OCI-M1 (cell line): ENCODE data around the gene PGM2.
A peak's percentile ranks its signal among the peaks of the same experiment; 100 is the strongest.

ENCODE experiments used
- DNase-seq: peaks from one replicate; lab custom pipeline; 2025; lab: John Stamatoyannopoulos, UW

Gene PGM2

DNA sequence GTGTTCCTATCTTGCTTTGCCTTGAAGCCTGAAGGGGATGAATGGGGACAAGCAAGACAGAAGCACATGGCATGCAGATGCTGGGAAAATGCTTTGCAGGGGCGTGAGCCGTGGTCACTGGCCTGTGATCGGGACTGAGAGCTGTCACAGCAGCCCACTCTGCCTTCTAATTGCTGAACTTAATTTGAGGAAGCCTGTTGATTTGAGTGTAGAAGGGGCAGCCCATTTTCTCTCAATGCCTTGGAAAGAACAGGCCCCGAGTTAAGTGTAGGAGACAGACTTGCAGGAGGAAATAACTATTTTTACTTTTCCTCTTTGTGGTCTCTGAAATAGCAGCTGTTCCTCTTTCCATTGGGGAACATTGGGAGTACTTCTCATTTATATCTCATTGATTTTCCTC is 38.3 kb downstream of the PGM2 start:
- DNase-seq, result no peak

DNA sequence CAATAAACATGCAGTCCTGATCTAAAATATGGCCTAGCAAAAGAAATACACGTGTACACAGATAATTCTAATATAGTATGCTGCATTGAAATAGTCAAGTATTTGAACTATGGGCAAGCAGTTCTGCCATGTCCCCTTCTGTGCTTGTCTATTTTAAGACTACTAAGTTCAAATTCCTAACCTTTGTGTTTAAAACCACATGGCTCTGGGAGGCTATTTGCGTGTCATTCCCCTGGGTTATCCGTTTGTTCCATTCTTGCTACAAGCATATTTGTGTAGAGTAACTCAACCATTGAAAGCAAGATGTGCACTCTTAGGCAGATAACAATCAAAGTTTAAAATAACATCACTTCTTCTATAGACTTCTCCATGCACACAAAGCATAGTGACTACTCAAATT is 39.0 kb downstream of the PGM2 start:
- no peak for DNase-seq

DNA sequence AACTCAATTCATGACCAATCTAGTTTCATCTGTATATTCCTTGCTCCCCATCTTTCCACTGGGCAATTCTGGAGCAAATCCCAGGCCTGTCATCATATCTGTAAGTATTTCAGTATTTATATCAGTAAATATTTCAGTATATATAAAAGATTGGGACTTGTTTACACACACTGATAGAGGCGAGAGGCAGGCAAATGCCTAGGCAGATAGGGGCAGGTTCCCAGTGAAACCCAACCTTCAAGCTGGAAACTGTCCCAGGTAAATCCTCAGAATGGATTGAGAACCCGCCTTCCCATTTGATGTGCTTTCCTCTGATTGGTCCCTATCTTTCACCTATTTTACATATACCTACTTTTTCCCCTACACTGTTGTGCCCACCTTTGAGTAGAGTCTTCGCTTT is 40.6 kb downstream of the PGM2 start:
- no peak for DNase-seq

DNA sequence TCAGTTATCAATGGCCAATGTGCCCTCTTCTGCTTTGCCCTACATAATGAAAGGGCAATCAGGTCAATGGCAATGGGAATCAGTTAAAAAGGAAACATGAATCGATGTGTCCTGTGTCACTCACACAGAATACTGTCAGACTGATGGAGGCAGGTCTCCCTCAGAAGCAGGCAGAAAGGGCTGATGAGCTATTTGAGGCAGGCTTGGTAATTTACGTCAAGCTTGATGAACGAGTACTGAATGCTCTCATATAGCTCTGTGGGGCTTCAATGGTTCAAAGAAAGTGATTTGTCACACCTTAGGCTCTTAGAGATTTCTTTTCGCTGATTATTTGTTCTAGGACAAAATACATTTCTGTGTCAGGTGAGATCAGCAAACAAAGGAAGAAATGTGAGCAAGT is 41.8 kb downstream of the PGM2 start:
- DNase-seq, result no peak

DNA sequence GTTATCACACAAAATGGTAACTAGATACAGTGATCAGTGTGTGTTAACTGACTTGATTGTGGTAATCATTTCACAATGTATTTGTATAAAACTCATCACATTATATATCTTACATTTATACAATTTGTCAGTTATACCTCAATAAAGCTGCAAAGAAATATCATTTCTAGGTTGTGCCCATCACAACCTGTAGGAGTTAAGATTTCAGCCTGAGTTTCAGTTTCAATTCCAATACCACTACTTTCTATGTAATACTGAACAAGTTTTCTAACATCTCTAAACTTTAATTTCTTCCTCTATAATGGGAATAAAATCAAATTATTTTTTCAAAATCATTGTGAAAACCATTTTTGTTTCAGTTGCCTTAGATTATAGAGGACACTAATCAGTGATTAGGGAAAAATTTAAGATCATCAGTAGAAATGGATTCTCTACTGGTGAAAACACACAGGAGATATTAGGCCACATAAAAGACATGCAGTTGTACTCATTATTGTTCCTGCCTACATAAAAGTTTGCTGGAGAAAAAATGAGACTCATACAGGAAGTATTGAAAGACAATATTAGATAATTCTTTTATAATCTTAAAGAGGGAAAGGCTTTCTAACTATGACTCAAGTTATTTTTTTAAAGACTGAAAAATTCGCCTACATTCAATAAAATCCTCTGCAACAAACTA is 46.0 kb downstream of the PGM2 start:
- DNase-seq, result peak; percentile 32

DNA sequence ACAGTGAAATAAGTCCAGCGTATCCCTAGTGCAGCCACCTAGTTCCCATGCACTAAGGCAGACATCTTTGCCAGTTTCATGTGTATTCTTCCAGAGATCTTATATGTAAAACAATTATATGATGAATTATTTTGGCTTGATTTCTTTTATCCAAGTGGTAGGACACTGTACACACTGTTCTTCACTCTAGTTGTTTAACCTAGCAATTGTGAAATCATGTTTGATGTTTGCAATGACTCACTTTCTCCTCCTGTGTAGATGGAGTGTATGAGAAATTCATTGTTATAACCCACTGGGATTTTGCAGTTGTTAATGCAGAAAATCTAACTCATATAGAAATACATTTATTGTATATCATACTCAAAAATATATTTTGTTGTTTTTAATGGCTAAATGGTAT is 46.9 kb downstream of the PGM2 start:
- no peak for DNase-seq

DNA sequence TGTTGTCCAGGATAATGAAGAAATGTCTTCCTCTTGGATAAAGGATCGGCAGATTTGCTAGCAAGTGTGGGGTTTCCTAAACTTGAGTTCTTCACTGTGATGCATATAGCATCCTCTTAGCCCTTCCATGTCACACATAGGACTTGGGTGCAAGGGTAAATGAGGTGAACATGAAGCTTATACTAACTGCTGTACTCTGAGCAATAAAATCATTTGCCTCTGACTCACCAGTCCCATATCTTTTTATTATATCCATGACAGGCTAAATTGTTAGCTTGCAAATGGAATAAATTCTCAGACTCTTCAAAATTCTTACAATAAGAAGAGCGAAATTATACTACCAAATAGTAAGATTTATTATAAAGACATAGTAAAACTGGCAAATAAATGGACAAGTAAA is 49.7 kb downstream of the PGM2 start:
- no peak for DNase-seq

DNA sequence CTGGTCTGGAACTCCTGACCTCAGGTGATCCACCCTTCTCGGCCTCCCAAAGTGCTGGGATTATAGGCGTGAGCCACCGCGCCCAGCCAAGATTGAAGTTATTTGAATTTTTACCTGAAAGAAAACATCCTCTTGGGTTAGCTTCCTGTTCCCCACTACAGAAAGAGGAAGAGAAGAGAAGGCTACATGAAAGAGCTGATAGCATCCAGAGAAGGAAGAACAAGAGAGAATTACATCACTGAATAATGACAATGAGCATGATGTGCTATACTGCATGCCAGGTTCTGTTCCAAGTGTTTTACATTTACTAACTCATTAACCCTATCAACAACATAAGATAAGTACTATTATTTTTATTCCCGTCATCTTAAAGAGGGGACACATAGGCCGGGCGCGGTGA is 52.9 kb downstream of the PGM2 start:
- peak; percentile 9 for DNase-seq

DNA sequence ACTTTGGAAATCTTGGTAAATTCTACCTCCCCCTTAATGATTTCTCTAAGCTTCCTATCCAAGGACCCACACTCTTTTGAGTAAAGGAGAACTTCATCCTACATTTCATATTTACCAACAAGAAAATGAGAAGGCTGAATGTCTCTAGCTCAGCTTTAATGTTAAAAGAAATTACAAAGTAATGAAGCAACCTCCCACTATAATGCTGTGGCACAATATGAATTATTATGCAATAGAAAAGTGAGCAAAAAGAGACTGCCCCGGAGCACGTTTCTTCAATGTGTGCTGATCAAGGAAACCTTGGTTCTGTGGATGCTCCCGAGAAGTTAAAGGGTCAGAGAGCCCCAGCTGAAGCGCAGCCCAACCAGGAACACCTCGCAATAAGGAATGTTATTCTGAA is 55.3 kb downstream of the PGM2 start:
- DNase-seq, result no peak

DNA sequence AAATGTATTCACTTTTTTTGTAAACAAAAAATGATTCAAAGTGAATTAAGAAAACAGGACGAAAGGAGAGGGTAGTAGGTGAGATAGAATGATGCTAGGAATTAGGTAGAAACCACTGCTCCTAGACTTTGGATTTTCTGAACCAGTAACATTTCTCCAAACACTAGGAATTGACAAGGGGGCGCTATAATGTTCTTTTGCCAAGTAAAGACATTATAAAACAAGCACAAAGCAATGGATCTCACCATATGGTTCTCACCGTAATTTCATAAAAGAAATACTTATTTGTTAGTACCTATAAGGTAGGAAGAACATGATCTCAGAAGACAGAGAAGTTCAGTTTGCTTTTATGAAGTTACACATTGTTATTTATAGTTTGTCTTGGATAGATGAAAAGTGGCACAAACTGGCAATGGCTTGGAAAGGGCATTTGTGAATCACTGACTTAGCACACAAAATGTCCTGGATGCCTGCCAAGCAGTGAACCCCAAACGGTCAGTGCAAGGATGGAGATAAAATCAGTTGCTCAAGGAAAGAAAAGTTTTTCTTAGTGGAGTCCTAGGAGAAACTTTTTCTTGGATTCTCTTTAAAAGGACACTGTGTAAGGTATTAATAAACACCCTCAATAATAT is 56.3 kb downstream of the PGM2 start:
- DNase-seq, result peak; percentile 23

DNA sequence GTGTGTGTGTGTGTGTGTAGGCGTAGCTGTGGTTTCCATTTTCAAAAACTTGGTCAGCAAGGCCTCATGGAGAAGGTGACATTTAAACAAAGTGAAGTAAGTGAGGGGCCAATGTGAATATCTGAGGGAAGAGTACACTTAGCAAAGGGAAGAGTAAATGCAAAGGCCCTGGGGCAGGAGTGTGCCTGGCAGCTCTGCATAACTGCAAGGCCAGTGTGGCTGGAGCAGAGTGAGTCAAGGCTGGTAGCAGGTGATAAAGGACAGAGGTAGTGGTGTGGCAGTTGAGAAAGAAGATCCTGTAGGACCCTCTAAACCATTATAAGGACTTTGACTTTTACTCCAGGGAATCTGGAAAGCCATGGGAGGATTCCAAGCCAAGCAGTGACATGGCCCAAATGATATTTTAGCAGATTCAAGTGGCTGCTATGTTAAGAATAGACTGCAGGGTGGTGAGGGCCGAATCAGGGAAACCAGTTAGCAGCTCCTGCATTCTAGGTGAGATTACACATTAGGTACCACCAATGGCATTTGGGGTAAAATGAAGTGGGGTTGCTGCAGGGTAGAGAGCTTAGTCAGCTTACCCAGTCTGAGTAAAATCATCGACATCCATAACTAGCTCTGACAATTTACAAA is 58.5 kb downstream of the PGM2 start:
- no peak for DNase-seq

DNA sequence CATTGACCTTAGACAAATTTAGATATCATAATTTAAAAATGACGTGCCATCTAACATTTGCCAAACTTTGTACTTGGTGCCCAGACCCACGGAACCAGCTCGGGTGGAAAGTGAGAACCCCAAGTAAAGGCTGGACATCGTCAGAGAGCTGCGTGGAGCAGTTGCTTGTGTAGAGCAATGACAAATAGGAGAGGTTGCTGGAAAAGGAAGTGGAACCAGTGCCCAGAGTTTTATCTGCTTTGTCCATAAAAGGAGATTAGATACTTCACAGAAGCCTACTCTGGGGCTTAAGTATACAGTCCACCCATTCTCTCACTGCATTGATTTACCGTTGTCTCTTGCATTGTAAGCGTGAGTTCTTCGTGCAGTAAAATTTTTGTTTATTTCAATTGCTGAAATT is 59.0 kb downstream of the PGM2 start:
- peak; percentile 66 for DNase-seq

DNA sequence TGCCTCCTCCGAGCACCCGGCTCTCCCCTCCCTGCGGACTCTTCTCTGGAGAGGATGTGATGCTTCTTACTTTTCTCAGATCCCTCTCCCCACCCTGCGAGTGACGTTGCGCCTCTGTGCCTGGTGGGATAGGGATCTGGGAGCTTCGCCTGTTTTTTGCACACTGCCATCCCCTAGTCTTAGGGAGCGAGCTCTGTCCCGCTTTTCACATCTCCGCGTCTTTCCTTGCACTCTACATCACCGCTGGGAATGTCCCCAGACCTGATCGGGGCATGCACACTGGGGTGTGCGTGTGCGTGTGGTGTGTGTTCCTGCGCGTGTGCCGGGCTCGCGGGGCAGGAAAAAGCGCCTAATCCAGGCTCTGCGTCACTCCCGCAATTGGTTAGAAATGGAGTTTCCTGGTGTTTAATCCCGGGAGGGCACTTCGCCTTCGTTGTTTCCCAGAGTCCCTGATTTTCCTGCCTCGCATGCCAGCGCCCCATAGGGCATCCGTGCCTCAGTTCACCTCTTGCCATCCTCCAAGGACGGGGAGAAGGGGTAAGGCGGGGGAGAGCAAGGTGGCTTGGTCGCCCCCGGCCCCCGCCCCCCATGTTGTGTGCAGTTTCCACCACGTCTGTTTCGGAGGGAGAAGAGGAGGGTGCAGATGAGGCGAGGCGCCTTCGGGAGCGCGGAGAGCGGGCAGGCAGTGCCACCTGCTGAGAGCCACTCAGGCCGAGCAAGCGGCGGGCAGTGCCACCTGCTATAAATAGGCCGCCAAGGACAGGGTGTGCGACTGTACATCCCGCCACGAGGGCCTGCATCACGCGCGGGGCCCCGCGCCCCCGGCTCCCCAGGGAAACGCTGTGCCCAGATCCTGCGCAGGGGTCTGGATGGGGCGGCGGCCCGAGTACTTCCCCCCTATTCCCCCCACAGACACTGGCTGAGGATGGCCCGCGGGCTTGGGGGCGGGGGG is 63.6 kb downstream of the PGM2 start:
- no peak for DNase-seq

DNA sequence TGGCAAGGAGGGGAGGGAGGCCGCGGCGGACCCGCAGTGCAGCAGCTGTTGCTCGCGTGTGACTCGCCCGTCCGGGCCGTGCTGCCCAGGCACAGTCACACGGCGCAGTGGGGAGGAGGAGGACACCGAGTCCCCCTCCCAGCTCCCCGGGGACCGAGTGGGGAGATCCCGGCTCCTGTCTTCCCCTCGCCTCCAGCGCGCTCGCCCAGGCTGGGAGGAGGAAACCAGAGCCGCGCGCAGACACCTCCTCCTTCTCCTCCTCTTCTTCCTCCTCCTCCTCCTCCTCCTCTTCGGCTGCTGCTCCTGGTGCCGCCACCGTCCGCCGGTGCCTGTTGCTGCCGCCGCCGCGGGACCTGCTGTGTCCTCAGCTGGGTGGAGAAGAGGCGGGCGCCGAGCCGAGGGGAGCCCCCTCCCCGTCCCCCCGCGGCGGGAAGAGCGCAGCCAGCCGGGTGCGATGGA is 64.3 kb downstream of the PGM2 start, which contains the start of gene TBC1D1:
TSS of gene TBC1D1 (plus strand) at position 284 of the 459 bp plus-strand sequence. CDS start 11,012 bp downstream, outside the sequence.
- DNase-seq, result peak; percentile 17

DNA sequence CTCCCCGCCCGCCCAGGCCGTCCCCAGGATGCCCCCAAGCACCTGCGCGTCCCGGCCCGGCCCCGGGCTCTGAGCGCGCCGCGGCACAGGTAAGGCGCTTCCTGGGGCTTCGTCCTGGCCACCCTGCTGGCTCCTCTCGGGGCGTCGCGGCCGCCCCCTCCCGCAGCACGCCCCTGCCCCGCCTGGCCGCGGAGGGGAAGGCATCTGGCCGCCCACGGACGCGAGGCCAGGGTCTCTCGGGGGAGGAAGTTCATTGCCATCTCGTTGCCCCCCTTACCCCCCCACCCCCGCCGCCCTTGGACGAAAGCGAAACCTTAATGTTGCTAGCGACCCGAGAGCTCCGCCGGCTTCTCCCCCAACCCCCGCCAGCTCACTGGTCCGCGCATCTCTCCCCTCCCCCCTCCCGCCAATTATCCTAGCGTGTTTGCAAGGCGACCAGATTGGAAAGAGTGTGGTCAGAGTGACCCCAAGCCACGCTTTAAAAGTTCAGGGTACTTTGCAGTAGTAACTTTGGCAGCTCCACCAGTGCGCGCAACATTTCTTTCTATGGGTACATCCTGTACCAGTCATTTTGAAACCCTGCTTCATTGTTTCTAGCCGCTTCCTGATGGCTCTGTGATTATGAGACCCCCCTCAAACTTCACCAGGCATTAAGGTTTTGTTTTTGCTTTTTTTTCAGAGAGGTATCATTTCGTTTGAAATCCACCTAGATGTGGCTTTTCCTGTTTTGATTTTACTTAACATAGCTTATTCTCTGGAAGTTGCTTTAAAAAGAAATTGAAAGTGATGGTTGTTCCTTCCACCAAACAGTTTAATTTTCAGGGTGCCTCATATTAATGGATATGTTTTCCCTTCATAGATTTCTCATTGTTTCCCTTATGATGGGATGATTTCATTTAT is 65.0 kb downstream of the PGM2 start:
- peak; percentile 30 for DNase-seq

DNA sequence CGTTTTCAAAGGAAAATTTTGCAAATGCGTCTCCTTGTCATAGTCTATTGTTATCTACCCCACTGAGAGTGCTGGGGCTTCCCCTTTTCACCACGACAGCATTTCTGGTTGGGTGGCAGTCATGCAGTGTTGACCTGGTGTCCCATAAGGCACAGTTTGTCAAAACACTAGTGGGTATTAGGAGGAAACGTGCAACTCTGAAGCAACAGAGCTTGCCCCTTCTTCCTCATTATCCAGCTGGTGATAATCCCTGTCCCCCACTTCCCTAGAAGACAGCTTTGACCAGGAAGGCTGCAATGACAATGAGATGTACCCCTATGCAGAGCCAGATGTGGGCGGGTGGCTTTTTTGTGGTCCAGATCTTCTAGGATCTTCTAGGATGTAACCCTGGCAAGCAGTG is 66.2 kb downstream of the PGM2 start:
- peak; percentile 43 for DNase-seq

DNA sequence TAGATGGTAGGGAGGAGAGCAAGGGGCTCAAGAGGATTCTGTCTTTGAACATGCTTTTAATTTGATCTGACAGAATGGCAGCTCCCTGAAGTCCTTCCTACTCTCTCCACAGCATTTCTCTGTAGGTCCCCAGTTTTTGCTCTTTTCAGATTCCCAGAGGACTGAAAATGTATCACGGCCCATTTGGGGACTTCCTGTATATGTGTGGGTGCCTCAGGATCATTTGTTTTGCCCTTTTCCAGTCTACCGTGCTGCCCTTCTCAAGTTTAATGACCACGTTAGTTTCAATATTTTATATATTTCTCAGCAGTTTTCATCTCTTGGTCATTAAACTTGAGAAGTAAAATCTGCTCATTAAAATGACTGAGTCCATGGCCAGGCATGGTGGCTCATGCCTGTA is 66.7 kb downstream of the PGM2 start:
- no peak for DNase-seq

DNA sequence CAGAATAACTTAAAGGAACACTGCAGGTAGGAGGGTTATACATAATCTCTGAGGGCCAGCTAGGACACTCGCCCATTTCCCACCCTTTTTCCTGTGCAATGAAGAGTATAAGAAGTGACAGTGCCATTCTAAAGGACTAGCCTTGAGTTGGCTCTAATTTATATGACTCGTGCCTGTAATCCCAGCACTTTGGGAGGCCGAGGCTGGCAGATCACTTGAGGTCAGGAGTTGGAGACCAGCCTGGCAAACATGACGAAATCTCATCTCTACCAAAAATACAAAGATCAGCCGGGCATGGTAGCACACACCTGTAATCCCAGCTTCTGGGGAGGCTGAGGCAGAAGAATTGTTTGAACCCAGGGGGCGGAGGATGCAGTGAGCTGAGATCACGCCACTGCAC is 68.8 kb downstream of the PGM2 start:
- DNase-seq, result no peak

DNA sequence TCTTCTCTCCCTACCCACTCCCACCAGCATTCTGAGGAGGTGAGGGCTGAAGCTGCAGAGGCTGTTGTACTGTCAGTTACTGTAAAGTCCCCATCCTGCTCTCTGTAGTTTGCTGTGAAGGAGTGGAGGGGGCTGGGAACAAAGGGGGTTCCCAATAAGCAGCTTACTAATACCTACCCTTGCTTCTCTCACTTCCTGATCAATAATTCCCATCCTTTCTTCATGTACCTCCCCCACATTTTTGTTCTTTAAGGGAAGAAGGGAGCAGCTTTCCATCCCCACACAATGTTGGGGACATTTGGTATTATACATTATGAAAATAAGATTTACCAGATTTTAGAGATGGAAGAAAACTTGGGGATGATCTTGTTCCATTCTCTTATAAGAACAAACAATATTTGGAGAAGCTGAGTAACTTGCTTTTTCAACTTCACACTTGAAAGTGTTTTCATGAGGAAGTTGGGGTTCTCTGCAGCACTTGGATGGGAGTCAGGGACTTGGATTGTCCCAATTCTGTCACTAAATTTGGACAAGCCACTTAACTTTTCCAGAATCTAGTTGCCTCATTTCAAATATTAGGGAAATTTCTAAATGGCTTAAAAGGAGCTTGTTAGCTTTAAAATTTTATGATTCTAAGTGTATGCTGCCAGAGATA is 69.8 kb downstream of the PGM2 start:
- DNase-seq, result no peak

DNA sequence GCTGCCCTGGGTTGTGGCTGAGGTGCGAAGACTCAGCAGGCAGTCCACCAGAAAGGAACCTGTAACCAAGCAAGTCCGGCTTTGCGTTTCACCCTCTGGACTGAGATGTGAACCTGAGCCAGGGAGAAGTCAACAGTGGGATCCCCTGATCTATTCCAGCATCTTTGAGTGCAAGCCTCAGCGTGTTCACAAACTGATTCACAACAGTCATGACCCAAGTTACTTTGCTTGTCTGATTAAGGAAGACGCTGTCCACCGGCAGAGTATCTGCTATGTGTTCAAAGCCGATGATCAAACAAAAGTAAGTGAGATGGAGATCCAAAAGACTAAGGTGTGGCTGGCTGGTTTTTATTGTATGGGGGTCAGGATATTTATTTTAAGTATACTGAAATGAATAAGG is 75.7 kb downstream of the PGM2 start:
- no peak for DNase-seq
